Stimulated activated CD8-positive, alpha-beta memory T cell treated with anti-CD3 and anti-CD28 coated beads, Interleukin-15, amount 100 ng/mL, for 24 hours (primary cell): ENCODE results near the gene NHSL2.
A peak's percentile ranks its signal among the peaks of the same experiment; 100 is the strongest.

Experiments used
- DNase-seq: peaks from one replicate; pipeline ENCODE4 v3.0.0-alpha.2; 2020; ENCODE audit warnings: low read depth

NHSL2 gene

DNA sequence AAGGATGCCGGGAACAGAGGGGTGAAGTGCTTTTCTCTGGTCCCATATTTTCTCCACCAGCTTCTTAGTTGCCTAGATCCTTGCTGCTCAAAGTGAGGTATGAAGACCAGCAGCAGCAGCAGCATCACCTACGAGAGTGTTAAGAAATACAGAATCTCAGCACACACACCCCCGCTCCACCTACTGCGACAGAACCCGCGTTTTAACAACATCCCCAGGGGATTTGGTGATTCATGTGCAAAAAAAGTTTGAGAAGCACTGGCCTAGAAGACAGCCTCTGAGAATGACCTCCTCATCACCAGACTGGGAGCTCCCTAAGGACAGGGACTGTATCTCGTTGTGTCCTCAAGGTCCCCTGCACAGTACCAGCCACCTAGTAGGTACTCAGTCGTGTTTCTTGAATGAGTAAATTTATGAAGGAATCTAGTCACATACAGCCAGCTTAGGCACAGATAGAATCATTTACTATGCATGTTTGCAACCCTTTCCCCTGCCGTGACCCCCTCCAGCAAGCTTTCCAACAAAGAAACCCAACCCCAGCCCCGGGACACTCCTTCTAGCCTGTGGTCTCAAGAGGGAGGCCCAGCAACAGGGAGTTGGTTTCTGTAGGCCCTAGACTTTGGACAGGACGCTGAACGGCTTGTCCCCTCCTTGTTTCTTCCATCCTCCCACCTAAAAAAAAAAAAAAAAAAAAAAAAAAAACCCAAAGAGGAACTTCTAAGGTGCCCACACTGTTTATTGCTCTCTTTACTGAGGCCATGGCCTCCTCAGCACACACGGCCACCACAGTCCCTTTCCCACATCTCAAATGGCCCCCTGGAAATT, 199.6 kb downstream of the NHSL2 start:
- DNase-seq = no peak

DNA sequence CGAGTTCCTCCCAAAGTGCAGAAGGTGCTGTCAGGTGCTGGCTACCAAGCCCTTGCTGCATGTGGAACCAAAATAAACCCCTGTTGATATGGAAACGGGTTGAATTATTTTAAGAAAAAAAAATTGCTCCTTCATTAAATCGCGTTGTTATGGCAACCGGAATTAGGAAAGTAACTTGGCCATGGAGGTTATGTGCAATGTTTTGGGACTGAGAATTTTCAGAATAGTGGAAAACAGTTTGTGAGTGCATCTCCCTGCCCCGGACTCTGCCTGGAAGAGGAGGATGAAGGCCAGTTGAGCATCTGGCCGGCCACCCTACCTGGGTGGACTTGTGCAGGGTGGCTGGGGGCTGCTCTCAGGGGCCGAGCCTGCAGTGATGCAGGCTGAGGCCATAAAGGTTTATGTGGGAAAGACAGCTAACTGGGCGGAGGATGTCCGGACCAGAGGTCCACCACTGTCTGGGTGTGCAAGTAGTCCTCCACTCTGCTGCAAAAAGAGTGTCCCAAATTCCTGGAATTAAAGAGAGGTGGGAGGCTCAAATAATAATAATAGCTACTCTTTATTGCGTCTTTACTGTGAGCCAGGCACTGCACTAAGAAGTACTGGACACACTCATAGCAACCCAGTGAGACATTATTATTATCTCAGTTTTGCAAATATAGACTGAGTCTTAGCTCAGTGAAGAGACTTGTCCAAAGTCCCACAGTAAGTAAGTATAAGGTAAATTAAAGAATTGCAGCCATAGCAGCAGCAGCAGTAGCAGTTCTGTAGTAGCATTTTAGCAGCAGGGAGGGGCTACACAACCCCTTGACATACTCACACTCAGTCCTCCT, 200.4 kb downstream of the NHSL2 start:
- no peak for DNase-seq

DNA sequence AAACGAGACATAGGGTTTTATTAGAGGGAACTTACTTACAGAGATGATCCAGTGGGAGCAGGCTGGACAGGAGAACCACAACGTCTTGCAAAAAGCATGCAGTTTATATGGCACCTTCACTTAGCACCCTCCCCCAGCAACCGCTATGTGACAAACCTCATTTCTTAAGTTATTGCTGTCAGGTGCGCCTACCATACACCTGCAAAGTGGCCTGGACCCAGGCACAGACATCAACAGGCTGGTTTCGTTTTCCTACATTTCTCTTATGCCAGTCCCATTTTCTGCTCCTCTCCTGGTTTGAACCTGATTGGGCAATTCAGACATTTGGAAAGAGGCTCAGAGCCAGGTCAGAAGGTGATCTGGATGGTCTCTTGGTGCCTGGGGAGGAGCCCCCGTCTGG, 202.8 kb downstream of the NHSL2 start:
- no peak for DNase-seq

DNA sequence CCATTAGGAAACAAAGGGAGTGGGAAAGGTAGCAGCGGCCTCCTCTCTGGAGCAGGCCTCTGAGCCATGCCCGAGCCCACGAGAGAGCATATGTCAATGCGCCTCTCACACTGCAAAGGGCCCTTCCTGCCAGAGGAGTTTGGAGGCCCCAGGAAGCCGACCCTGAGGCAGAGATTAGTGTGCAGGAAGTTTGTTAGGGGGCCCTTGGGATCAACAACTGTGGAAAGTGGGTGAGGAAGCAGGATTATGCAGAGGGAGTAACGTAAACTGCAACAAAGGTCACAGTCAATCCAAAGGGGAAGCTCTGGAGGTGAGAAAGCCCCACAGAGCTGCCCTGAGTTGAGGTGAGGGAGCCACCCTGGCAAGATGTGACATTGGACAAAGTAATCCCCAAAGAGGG, 203.7 kb downstream of the NHSL2 start:
- DNase-seq = no peak

DNA sequence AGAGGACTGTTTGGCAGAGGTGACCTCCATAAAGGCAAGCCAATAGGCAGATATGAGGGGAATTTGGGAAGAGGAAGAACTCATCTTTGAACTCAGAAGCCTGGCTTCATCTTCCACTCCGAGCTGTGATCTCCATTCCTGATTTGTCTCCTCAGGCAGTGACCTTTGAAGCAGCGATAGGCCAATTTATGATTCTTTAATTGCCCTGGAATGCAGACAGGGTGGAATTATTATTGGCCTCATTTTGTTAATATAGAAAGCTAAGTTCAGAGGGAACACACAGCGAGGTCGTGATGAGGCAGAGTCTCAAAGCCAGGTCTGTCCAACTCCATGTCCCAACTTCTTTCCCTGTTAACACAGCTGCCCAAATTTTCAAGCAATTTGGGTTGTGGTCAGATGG, 204.2 kb downstream of the NHSL2 start:
- DNase-seq = no peak

DNA sequence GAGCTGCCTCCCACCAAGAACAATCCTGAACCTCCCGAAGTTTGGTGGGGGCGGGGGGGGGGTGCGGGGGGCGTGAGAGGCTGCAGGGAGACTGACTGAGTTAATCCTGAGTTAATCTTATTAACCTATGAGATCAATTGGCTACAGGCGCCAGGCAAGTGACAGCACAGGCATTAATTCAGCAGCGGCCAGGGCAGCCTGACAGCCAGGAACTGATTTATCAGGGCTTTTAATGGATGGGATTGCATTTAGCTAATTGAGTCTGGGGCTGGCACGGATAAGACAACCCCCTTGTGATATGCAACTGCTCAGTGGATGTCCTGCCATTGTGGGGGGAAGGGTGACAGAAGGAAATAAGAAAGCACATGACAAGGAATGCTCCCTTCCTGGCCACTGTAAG, 204.7 kb downstream of the NHSL2 start:
- DNase-seq = no peak

DNA sequence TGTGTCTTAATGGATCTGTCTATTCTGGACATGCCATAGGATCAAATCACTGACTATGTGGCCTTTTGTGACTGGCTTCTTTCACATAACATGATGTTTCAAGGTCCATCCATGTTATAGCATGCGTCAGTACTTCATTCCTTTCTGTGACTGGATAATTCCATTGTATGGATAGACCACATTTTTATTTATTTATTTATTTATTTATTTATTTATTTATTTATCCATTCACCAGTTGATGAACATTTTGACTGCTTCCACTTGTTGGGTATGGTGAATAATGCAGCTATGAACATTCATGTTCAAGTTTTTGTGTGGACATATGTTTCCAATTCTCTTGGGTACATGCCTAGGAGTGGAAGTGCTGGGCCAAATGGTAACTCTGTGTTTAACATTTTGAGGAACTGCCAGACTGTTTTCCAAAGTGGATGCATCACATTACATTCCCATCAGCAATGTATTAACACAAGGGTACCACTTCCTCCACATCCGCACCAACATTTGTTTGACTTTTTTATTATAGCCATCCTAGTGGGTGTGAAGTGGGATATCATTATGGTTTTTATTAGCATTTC, 207.1 kb downstream of the NHSL2 start:
- no peak for DNase-seq

DNA sequence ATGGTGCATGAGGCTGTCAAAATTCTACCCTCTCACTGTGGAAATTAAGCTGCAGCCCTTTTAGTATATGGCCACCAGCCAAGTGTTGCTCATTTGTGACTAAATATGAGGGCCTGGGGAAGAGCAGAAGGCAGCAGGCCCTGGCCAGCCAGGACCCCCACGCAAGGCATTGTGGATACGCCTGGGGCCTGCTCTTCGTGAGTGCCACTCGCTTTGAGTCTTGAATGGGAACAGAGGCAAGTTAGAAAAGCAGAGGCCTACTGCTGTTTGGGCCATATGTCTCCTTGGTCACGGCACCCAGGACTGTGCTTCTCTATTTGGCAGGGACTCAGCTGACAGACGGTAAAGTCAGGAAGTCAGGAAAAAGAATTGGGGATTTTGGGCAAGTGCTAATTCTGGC, 210.2 kb downstream of the NHSL2 start:
- no peak for DNase-seq

DNA sequence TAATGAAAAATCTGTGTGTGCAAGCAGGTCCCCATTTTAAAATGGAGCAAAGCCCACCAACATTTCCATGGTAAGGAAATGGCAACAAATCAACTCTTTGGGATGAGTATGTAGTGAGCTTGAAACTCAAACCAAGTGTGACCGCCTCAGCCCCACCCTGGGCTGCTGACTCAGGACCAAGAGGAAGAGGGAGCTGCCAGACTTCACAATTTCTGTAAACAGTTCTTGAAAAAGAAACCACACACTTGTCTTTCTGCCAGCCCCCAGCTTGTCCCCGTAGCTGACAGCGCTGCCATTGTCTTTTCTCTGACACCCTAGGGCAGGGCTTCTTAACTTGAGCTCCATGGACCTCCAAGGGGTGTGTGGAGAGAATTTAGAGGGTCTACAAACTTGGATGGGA, 210.7 kb downstream of the NHSL2 start:
- DNase-seq = no peak

DNA sequence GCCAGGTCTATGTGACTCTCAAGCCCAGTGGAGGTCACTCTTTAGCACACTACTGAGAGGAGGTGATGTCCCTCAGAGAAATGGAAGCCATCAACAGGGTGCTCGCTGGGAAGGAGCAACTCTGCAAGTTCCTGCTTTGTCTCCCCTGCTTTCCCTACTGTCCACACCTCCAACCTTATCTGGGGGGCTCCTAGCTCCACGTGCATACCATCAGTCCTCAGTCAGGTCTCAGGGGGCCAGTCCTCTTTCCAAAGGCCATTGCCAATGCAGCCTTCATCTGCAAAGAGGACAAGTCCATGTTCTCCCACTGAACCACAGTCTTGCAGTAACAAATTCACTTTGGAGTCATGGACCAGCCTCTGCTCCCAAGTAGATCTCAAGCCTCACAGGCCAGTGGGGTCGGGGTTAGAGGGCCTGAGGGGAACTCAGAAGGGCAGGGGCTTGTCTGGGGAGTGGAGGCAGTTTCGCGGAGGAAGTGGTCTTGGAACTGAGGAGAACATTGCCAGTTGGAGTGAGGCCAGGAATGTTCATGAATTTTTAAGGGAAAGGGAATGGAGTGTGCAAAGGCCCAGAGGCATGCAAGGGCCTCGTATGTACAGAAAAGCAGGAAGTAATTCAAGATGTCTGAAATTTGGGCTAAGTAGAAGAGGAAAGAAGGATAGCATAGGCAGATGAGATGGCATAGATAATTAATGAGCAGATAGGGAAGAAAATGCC, 212.1 kb downstream of the NHSL2 start:
- DNase-seq = no peak

DNA sequence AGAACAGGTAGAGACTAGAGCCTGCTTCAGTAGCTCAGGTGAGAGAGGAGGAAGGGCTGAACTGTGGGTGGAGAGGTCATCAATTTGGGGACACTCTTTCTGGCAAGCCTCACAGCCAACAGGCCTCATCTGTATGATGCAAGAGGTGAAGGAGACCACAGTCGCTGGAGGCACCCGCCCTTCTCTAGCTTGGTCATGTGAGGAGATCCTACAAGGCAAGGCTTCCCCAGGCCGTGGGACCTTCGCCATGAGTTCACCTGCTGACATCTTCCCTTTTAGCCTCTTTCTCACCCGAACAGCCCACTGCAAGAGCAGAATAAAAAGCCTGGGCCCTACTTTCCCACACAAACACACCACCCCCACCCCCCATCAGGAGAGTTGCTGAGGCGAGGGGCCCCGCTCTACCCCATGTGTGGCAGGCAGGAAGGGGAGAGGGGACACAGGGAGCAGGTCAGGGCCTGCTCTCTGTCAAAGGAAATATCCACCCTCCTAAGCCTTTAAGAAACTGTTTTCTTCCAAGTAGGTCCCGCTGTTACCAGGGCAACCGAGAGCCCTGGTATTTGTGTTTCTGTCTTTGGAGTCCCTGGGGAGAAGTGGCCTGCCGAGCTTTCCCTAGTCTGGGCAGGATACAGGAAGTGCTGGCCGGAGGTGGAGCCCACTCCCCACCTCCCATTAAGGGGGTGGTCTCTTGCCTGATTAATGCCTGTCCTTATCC, 213.0 kb downstream of the NHSL2 start:
- no peak for DNase-seq

DNA sequence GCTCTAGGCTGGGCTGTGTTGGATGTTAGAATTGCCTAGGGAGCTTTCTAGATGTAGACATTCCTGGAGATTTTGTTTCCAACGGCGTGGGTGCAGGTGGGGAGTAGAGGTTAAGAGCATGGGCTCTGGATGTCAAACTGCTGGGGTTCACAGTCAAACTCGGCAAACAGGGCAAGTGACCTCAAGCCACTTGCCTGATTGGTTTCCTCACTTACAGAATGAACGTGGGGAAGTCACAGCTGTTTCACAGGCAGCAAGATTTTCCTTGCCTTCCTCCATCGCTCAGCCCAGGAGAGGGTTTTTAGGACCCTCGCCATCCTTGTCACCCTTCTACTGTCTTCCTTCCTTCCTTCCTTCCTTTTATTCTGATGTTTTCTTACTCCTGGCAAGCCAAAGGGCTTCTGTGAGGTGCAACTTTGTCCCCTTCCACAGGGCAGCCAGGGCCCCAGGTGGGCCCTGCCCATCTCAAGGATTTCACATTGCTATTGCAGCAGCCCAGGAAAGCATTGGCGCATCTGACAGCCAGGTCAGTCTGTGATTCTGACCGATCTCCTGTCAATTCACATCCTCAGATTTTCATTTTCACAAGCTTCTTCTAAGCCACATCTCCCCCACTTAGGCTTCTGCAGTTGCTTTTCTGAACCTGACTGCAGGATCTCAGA, 214.0 kb downstream of the NHSL2 start:
- no peak for DNase-seq

DNA sequence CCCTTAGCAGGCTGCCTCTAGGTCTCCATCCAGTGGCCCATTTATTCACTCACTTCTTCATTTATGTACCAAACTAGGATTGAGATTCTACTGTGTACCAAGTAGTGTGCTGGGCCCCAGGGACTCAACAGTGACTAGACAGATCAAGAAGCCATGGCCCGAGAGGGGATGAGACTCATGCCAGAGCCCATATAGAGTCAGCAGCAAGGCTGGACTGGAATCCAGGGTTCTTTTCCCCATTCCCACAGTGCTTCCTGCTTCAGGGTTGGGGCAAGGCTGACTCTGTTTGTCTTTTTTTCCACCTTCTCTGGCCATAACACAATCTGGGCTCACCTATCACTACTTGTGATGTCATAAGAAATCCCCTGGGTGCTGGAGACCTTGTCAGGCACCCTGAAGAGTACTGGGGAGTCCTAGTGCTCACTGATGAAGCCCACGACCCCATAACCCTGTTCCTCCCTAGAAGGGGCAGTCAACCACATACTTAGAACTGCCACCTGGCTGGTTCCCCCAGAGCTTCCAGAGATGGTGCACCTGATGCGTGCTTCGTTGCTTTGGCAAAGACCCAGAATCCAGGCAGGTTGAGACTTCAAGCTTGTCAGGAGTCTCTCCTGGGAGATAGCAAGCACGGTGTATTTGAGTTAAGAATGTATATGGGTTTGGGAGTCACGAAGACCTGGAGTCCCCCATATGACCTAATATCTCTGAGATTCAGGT, 214.8 kb downstream of the NHSL2 start:
- DNase-seq = no peak

DNA sequence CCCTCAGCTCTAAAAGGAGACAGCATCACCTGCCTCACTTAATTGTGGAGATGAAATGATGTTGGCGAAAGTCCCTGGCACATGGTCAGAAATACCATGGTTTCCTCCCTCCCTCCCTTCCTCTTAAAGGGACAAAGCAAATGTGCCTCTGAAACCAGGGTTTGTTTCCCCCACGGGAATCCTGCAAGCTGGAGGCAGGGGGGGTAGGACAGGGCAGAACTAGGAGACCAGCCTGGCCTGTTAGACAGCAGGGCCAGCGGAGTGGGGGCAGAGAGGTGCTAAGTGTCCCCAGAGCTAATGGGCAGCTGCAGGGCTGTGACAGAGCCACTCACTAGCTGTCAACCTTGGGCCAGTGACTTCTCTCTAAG, 215.4 kb downstream of the NHSL2 start:
- DNase-seq = no peak

DNA sequence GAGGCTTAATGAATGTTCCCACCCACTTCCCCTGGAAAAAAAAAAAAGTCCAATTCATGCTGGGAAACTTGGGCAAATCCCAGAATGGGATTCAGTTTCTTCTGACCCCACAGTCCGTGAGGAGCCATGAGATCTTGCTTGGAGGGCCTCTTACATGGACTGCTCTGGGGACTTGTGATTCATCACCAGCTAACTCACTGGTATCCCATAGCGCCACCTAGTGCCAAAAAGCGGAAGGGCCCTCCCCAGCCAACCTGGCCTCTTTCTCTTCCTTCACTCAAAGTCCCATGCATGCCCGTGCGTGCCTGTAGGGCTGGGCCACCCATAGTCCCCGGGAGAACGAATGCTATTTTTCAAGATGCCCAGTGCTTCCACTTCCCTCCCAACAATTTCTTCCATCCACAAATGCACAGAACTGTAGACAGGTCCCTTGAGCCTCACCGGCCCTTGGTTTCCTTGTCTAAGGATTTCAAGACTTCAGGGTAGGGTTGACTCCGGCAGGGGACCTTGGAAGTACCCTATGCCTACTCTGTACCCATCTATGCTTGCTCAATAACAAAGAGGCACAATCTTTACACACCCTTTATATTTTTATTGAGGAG, 216.0 kb downstream of the NHSL2 start:
- DNase-seq = peak; percentile 66

DNA sequence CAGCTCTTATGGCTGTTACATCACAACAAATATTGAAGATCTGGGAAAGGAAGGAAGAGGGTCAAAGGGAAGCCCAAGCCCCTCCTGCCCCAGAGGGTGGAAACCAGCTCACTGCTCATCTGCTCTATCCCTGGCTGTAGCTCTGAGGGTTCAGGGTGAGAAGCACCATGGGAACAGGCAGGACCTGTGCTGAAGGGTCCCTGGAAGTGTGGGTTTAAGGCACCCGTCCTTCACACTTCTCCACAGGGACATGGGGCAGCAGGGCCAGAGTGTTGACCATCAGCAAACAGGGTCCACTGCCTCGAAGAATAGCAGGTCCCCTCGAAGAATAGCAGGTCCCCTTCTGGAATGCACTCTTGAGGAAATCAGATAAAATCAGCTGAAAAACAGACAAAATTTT, 216.7 kb downstream of the NHSL2 start:
- DNase-seq = no peak

DNA sequence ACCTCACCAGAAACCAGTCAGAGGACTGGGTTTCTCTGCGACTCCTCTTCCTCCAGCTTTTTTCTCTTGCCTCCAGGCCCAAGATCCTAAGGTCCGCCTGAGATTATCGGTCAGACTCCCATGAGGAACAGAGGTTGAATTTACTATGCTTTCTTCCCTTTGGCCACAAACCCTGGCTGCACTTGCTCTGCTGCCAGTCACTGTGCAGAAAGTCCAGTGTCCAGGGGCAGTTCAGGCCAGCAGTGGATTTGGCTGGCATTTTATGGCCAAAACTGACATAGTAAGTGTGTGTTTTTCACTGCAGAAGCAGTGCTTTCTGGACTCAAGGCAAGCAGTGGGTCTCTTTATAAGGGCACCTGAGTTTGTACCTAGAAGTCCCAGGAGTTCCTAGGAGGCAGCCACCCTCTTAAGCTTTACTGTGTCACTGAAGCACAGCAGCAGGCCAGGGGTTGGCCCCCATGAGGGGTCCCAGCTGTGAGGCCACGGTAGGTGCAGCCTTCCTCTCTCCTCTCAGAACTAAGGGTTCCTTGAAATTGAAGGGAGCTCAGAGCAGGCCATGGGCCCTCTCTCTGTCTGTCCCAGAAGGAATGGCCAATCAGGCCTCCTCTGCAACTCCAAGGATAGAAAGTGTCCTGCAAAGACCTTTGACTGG, 217.7 kb downstream of the NHSL2 start:
- DNase-seq = no peak

DNA sequence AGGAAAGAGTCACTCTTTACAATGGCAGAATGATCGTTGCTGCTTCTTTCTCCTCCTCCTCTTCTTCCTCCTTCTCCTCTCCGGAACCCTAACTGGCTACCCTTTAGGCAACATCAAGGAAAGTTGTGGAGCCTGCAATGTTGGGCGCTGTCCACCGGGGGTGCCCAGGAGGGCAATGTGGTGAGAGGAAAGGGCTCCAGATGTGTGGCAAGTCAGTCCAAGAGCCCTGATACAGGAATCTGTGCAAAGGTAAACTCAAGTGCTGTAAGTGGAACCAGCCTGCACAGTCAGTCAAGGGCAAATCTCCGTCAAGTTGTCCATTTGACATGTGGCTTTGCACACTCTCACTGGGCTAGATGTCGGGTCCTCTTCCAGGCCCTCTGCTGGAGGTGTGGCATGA, 218.2 kb downstream of the NHSL2 start:
- DNase-seq = no peak

DNA sequence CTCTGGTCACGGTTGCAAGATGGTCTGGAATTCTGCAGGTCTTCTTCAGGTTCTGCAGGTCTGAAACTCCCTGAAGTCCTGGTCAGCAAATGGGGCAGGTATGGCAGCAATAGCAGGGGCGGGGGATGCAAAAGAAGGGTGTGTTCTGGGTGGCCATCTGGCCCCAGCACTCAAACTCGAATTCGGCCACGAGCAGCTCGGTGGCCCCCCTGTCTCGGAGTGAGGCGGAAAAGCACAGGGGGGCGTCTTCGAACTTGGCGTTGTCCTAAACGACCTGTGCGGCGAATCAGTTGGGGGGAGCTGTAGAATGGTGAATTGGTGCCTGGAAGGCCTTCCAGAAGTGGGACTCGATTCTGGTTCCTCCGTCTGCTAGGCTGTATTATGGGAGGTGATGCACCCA, 219.0 kb downstream of the NHSL2 start:
- no peak for DNase-seq
